Measurements from ENCODE around the gene DNER. TPM values are rescaled to one million over a fixed set of nuclear protein-coding genes. Genes with fewer than 3 reads are reported as not detected.

Gene DNER
- total RNA-seq, 1 experiment from 2014 or later, result 88.7 TPM

DNA sequence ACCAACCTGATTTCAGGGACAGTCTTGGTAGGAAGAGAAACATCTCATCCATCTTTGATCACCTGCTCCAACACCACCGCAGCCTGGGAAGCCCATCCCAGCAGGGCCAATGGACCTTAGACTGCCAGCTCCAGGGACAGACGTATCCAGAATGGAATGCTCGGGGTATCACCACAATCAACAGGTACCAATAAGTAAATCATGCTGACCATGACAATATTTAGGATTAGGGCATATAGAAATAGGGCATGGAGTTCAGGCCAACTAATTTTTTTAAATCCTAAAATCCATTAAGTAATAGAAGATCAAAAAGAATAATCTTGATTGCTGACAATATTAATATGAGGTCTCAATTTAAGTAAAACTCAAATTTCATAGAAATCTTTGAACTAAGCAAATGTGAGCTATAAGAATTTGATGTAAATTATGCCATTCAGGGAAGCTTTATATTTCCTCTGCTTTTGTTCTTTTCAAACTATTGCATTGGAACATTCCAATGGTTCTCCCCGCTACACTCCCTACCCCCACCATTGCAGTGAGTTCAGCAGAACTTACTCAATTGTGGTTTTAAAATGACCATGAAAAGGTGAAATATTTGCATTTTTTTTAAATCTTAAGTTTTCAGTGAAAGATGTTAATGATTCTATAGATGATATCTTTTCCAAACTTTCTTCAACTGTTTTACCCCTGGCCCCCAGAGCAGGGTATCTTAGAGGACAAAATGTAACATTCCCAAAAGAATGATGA is 138.6 kb downstream of the DNER start:
- H3K4me3 ChIP-seq, result no peak overlapping the region
- H3K36me3 ChIP-seq, result peaks cover 35% of the 10 kb centered on the region
- H3K9me3 ChIP-seq, result no peaks in the 10 kb centered on the region
- DNase-seq, result no peak
- no peaks in the 10 kb centered on the region for H3K27me3 ChIP-seq

- Histone ChIP-seq H3K27me3 (no peaks in the 10 kb centered on the region), H3K36me3 (peaks cover 30% of the 10 kb centered on the region), H3K9me3 (no peaks in the 10 kb centered on the region), H3K4me3 (no peak overlapping the region)
- no peak for DNase-seq
Measured at GRCh38 chr2:229572507-229573271, 141.7 kb downstream of the DNER start.

DNA sequence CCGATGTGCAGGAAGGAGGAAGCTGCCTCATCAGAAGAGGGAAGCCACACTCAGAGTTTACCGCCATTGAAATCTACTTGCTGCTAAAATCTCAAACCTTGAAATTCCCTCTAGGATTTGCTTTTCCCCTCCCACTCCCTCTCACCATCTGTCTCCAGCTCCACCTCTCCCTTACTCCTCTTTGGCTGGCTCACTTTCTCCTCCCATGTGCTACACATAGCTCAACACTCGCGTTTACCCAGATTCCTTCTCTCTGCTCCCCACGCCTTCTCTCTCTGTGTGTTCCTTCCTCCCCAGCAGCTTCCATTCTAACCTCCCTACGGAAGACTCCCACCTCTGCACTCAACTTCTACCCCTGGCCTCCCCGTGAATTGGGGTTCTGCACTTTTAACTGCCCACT is 143.1 kb downstream of the DNER start:
- Histone ChIP-seq H3K27me3 (no peaks in the 10 kb centered on the region), H3K36me3 (peaks cover 26% of the 10 kb centered on the region)
- no peak for DNase-seq

GRCh38 chr2:229566370-229566769 is 148.0 kb downstream of the DNER start:
- Histone ChIP-seq H3K4me3 (no peak overlapping the region), H3K27me3 (no peaks in the 10 kb centered on the region), H3K36me3 (peaks cover 16% of the 10 kb centered on the region), H3K9me3 (no peaks in the 10 kb centered on the region)
- no peak for DNase-seq

More for the DNA sequence above, 143.1 kb downstream of the DNER start:
- Histone ChIP-seq H3K9me3 (no peaks in the 10 kb centered on the region), H3K4me3 (no peak overlapping the region)

GRCh38 chr2:229564300-229564907 is 150.0 kb downstream of the DNER start:
- no peak for DNase-seq
- Histone ChIP-seq H3K36me3 (peaks cover 10% of the 10 kb centered on the region), H3K9me3 (no peaks in the 10 kb centered on the region), H3K4me3 (no peak overlapping the region), H3K27me3 (no peaks in the 10 kb centered on the region)

GRCh38 chr2:229563388-229563787 is 151.0 kb downstream of the DNER start:
- Histone ChIP-seq H3K27me3 (no peaks in the 10 kb centered on the region), H3K36me3 (peaks cover 2% of the 10 kb centered on the region; the same call in 1 of the 2 replicates), H3K4me3 (no peak overlapping the region), H3K9me3 (no peaks in the 10 kb centered on the region)
- DNase-seq, result no peak

- Histone ChIP-seq H3K9me3 (no peaks in the 10 kb centered on the region), H3K27me3 (no peaks in the 10 kb centered on the region), H3K36me3 (peaks cover 2% of the 10 kb centered on the region; the same call in 1 of the 2 replicates), H3K4me3 (no peak overlapping the region)
- DNase-seq, result no peak
Measured at GRCh38 chr2:229562472-229563127, 151.8 kb downstream of the DNER start.

DNA sequence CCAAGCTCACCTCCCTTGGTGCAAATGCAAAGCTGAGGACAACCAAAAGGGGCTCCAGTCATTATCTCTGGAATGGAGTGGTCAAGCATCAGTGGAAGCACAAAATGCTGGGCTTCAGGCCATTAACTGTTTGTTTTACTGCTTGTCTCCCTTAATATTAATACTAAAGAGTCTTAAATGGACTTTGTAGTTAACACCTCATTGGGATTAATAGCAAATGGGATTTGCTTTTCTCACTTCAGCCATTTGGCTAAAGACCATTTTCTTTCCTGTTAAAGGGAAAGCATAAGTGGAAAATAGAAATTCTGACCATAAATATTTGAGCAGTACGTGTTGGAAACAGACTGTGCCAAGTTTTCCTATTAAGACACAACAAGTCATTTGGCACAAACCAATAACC is 154.4 kb downstream of the DNER start:
- H3K36me3 ChIP-seq, result no peaks in the 10 kb centered on the region
- no peak overlapping the region for H3K4me3 ChIP-seq
- H3K27me3 ChIP-seq, result no peaks in the 10 kb centered on the region
- H3K9me3 ChIP-seq, result no peaks in the 10 kb centered on the region
- no peak for DNase-seq

DNA sequence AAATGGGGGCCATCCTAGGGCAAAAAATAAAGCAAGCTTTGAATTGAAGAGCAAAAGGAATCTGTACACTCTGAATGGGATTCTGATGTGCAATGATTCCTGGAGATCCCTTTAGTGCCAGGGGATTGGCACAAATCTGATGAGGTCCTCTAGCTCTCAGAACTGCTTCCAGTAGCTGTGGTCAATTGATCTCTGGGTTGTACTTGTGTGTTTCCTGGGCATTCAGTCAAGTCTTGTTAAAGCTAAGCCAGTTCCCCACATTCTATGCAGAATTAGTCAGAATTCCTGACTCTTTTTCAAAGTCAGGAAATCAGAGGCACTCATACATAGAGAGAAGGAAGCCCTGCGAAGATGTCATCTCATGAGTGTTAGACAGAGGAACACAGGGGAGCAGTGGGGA is 161.3 kb downstream of the DNER start:
- H3K27me3 ChIP-seq, result no peaks in the 10 kb centered on the region
- 0 out of 2 replicates have a peak, but pooled peaks cover 4% of the 10 kb centered on the region for H3K36me3 ChIP-seq
- DNase-seq, result peak; percentile 74
- no peaks in the 10 kb centered on the region for H3K9me3 ChIP-seq
- H3K4me3 ChIP-seq, result no peak overlapping the region

GRCh38 chr2:229543176-229543873 is 171.0 kb downstream of the DNER start:
- no peaks in the 10 kb centered on the region for H3K9me3 ChIP-seq
- DNase-seq, result no peak
- peaks cover 5% of the 10 kb centered on the region for H3K36me3 ChIP-seq
- no peaks in the 10 kb centered on the region for H3K27me3 ChIP-seq
- H3K4me3 ChIP-seq, result no peak overlapping the region

GRCh38 chr2:229539628-229540027 is 174.7 kb downstream of the DNER start:
- H3K36me3 ChIP-seq, result peaks cover 2% of the 10 kb centered on the region; the same call in 1 of the 2 replicates
- H3K4me3 ChIP-seq, result no peak overlapping the region
- H3K27me3 ChIP-seq, result no peaks in the 10 kb centered on the region
- DNase-seq, result no peak
- H3K9me3 ChIP-seq, result no peaks in the 10 kb centered on the region

DNA sequence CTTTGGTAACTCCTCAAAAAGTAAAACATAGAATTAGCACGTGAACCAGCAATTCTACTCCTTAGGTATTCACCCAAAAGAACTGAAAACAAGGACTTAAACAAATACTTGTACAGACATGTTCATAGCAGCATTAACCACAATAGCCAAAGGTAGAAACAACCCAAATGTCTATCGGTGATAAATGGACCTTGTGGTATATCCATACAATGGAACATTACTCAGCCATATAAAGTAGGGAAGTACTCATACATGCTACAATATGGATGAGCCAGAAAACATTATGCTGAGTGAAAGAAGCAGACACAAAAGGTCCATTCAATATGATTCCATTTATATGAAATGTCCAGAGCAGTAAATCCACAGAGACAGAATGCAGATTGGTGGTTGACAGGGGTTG is 182.8 kb downstream of the DNER start:
- Histone ChIP-seq H3K9me3 (peaks cover 2% of the 10 kb centered on the region; the same call in 1 of the 2 replicates), H3K36me3 (no peaks in the 10 kb centered on the region; the same call in 1 of the 2 replicates), H3K27me3 (no peaks in the 10 kb centered on the region), H3K4me3 (no peak overlapping the region)
- DNase-seq, result no peak

- peaks cover 2% of the 10 kb centered on the region; the same call in 1 of the 2 replicates for H3K9me3 ChIP-seq
- no peak for DNase-seq
- no peaks in the 10 kb centered on the region; the same call in 1 of the 2 replicates for H3K36me3 ChIP-seq
- H3K4me3 ChIP-seq, result no peak overlapping the region
- H3K27me3 ChIP-seq, result no peaks in the 10 kb centered on the region
Measured at GRCh38 chr2:229530434-229530833, 183.9 kb downstream of the DNER start.

GRCh38 chr2:229528846-229529245 is 185.5 kb downstream of the DNER start:
- no peak for DNase-seq
- peaks cover 2% of the 10 kb centered on the region; the same call in 1 of the 2 replicates for H3K9me3 ChIP-seq
- H3K36me3 ChIP-seq, result no peaks in the 10 kb centered on the region
- H3K4me3 ChIP-seq, result no peak overlapping the region
- H3K27me3 ChIP-seq, result no peaks in the 10 kb centered on the region

DNA sequence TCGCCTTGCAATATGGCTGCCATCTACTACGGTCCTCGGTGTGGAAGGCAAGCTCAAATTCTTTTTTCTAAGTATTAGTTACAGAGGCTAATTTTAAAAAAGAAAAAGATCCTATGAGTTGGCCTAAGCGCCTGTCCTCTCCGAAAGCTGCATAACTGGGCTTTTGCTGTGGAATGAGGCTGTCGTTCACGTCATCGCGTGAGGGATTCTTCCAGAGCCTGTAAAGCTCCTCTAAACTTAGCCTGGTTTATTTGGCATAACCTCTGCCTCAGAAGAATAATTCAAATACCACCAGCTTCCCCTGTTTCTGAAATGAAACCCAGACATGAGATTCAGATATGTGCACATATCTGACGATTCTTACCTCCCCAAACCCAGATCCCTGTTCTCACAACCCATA is 187.4 kb downstream of the DNER start:
- Histone ChIP-seq H3K9me3 (peaks cover 2% of the 10 kb centered on the region; the same call in 1 of the 2 replicates), H3K27me3 (no peaks in the 10 kb centered on the region), H3K36me3 (no peaks in the 10 kb centered on the region), H3K4me3 (no peak overlapping the region)
- DNase-seq, result no peak

- H3K4me3 ChIP-seq, result no peak overlapping the region
- DNase-seq, result no peak
- H3K36me3 ChIP-seq, result no peaks in the 10 kb centered on the region
- H3K27me3 ChIP-seq, result no peaks in the 10 kb centered on the region
- no peaks in the 10 kb centered on the region for H3K9me3 ChIP-seq
Measured at GRCh38 chr2:229524799-229525198, 189.6 kb downstream of the DNER start.

Measured in MG63 (cell line).